ENCODE results near the gene ACAA1. TPM values are rescaled to one million over a fixed set of nuclear protein-coding genes. Genes with fewer than 3 reads are reported as not detected.

The ACAA1 gene
- total and polyA plus RNA-seq, 2 of the 13 experiments (the other 11 are each of a cell fraction or from before 2014, with no cell fraction given) = 60.8 to 188 TPM

DNA sequence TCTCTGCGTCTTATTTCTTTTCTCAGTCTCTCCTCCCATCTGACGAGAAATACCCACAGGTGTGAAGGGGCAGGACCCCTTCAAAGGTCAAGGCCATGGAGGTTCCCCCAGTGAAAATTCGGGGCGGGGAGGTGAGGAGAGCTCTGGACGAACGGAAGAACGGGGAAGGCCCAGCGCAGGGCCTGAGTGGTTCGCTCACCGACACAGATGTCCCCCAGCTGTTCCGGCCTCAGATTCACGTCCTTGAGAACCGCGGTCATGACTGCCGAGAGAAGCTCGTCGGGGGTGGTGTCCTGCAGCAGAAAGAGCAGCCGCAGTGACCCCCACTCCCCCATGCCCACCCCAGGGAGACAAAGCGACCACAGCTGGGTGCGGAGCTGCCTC is 542 bp downstream of the ACAA1 start (continued):
- TF ChIP-seq ZNF609 (CRISPR knock-in tag; IDR thresholded peaks at IDR 0.05; ENCODE audit: borderline replicate concordance) (no peak), ADNP (CRISPR knock-in tag; IDR thresholded peaks at IDR 0.05) (no peak), REXO4 (CRISPR knock-in tag; IDR thresholded peaks at IDR 0.05; ENCODE audit: borderline replicate concordance) (no peak), ZNF841 (CRISPR knock-in tag; IDR thresholded peaks at IDR 0.05; ENCODE audit: borderline replicate concordance) (peak; percentile 21; the same call in 1 of the 2 replicates), RELA (CRISPR knock-in tag; IDR thresholded peaks at IDR 0.05) (0 out of 2 replicates have a peak, but pooled peaks have one; percentile 5), NFE2 (CRISPR knock-in tag; IDR thresholded peaks at IDR 0.05) (no peak), ZNF414 (CRISPR knock-in tag; IDR thresholded peaks at IDR 0.05) (peak; percentile 84), THYN1 (CRISPR knock-in tag; IDR thresholded peaks at IDR 0.05; ENCODE audit: borderline replicate concordance, low read depth) (no peak), ZNF761 (CRISPR knock-in tag; conservative IDR thresholded peaks at IDR 0.05) (no peak; the same call in 1 of the 2 replicates), ZBTB49 (CRISPR knock-in tag; IDR thresholded peaks at IDR 0.05; ENCODE audit: borderline replicate concordance) (no peak), ZNF333 (CRISPR knock-in tag; IDR thresholded peaks at IDR 0.05; ENCODE audit: borderline replicate concordance) (no peak), SRY (CRISPR knock-in tag; IDR thresholded peaks at IDR 0.05) (no peak), MED1 (CRISPR knock-in tag; IDR thresholded peaks at IDR 0.05) (no peak), MED13 (CRISPR knock-in tag; IDR thresholded peaks at IDR 0.05) (0 out of 2 replicates have a peak, but pooled peaks have one; percentile 33), DZIP1 (CRISPR knock-in tag; IDR thresholded peaks at IDR 0.05) (no peak)
- TF ChIP-seq, protein P1, sequence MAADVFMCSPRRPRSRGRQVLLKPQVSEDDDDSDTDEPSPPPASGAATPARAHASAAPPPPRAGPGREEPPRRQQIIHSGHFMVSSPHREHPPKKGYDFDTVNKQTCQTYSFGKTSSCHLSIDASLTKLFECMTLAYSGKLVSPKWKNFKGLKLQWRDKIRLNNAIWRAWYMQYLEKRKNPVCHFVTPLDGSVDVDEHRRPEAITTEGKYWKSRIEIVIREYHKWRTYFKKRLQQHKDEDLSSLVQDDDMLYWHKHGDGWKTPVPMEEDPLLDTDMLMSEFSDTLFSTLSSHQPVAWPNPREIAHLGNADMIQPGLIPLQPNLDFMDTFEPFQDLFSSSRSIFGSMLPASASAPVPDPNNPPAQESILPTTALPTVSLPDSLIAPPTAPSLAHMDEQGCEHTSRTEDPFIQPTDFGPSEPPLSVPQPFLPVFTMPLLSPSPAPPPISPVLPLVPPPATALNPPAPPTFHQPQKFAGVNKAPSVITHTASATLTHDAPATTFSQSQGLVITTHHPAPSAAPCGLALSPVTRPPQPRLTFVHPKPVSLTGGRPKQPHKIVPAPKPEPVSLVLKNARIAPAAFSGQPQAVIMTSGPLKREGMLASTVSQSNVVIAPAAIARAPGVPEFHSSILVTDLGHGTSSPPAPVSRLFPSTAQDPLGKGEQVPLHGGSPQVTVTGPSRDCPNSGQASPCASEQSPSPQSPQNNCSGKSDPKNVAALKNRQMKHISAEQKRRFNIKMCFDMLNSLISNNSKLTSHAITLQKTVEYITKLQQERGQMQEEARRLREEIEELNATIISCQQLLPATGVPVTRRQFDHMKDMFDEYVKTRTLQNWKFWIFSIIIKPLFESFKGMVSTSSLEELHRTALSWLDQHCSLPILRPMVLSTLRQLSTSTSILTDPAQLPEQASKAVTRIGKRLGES (CRISPR knock-in tag; IDR thresholded peaks at IDR 0.05; ENCODE audit: borderline replicate concordance) = no peak
